ENCODE data around the gene PAX9.

Gene PAX9

GRCh38 chr14:36655963-36656686 is 5.5 kb upstream of the PAX9 start:
- no peak for DNase-seq

- DNase-seq = no peak
Measured at GRCh38 chr14:36656687-36657398, 4.8 kb upstream of the PAX9 start.

- no peak for DNase-seq
Measured at GRCh38 chr14:36657399-36658122, 4.1 kb upstream of the PAX9 start.

DNA sequence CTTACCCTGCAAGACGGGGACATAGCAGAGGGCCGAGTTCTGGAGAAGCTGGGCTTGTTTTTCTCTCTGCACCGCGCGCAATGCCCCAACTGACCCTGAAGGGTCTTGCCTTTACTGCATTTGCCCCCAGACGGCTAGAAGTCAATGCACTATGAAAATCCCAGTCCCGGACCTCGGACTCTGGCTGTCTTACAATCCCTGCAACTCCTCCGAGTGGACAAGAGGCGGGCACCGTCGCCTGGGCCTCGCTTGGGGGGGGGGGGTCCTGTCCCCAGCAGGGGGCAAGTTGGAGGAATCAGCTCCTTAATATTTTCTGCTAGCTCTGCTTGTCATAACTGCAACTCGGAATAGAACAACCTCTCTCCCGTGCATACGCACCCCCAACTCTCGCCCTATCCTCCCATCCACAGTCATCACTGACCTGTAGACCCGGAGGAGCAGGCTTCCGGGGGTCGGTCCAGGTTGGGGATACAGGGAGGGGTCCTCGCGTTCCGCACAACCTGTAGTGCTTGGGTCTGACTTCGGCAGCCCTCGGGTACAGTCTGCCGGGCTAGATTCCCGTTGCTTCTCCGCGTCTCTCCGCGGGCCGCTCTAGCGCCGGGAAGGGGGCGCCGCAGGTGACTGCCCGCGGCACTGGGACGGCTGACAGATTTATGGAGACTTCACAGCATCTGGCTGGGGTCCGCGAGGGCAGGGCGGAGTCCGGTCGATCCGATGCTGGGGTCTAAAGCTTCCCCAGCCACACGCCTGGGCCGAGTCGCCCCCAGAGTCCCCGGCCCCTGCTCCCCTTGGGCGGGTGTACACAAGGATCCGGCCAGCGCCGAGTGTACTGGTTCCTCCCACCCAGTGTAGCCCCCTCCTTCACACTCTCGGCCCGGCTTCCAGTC is 3.3 kb upstream of the PAX9 start:
- DNase-seq = no peak

GRCh38 chr14:36659010-36659821 is 2.4 kb upstream of the PAX9 start:
- no peak for DNase-seq

DNA sequence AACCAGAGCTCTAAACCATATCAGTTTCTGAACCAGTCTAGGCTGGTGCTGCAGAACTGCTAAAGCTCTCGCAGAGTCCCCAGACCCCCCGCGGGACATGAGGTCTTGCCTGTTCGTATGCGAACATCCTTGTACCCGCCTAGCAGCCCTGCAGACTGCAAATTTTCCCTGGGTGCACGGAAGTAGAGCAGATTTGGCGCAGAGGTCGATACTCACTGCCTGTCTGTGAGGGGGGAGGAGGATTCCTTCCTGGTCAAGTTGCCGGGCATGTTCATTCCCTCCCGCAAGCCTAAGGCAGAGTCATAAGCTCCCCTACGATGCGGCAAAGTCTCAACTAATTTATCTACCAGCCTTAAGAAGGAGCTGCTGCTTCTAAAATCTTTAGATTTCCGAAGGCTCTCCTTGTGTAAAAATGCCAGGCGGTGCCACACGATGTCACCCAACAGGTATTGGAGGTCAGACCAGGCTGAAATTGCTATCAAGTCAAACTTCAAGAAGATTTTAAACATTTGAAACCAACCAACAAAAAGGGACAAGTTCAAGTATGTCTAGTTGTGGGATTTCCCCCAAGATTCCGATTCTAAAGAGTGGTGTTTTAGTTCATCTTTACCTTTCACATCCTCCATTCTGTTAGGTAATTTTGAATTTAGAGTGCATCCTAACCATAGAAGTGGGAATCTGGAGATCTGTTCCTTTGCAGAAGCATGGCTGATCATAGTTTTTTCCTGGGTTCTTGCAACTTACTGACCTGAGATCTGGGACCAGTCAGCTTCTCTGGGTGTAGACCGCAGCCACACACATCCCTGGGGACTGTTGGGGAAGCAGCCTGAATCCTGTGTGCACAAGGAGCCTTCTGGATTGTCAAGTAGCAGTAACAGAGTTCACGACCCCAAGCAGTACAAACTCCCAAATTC is 1.6 kb upstream of the PAX9 start:
- no peak for DNase-seq

DNA sequence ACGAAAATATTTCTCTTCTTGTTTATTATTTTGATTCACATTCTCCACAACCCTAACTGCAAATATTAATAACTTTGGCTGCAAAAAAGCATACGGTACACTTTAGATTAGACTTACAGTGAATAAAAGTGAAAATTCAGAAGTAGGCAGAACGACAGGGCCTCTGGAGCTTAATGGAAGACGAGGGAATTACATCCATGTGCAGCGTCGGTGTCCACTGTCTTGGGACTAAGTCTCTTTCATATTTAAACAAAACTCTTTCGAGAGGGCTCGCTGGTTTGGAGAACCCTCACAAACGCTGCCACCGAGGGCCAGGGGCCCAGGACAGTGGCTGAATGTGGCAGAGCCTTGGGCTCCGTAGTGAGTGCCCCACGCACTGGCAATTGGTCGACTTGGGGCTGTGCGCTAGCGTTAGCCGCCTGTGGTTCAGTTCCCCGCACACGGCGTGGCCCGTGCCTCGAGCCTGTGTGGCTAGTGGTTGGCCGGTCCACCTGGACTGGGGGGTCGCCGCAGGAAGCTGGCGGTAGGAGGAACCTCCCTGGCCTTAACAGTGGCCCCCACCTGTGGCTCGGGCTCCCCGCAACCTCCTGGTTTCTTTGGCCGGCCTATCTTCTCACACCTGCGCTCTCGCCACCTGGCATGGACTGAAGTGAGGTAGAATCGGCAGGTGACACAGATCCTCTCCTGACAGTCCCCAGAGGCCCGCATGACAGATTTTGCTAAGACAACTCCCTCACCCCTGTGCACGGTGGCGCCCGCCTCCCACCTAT is 739 bp upstream of the PAX9 start:
- DNase-seq = no peak

- DNase-seq = no peak
Measured at GRCh38 chr14:36662258-36662542, 540 bp downstream of the PAX9 start.

DNA sequence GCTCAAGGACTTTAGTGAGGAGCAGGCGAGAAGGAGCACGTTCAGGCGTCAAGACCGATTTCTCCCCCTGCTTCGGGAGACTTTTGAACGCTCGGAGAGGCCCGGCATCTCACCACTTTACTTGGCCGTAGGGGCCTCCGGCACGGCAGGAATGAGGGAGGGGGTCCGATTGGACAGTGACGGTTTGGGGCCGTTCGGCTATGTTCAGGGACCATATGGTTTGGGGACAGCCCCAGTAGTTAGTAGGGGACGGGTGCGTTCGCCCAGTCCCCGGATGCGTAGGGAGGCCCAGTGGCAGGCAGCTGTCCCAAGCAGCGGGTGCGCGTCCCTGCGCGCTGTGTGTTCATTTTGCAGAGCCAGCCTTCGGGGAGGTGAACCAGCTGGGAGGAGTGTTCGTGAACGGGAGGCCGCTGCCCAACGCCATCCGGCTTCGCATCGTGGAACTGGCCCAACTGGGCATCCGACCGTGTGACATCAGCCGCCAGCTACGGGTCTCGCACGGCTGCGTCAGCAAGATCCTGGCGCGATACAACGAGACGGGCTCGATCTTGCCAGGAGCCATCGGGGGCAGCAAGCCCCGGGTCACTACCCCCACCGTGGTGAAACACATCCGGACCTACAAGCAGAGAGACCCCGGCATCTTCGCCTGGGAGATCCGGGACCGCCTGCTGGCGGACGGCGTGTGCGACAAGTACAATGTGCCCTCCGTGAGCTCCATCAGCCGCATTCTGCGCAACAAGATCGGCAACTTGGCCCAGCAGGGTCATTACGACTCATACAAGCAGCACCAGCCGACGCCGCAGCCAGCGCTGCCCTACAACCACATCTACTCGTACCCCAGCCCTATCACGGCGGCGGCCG is 1.1 kb downstream of the PAX9 start:
- no peak for DNase-seq

DNA sequence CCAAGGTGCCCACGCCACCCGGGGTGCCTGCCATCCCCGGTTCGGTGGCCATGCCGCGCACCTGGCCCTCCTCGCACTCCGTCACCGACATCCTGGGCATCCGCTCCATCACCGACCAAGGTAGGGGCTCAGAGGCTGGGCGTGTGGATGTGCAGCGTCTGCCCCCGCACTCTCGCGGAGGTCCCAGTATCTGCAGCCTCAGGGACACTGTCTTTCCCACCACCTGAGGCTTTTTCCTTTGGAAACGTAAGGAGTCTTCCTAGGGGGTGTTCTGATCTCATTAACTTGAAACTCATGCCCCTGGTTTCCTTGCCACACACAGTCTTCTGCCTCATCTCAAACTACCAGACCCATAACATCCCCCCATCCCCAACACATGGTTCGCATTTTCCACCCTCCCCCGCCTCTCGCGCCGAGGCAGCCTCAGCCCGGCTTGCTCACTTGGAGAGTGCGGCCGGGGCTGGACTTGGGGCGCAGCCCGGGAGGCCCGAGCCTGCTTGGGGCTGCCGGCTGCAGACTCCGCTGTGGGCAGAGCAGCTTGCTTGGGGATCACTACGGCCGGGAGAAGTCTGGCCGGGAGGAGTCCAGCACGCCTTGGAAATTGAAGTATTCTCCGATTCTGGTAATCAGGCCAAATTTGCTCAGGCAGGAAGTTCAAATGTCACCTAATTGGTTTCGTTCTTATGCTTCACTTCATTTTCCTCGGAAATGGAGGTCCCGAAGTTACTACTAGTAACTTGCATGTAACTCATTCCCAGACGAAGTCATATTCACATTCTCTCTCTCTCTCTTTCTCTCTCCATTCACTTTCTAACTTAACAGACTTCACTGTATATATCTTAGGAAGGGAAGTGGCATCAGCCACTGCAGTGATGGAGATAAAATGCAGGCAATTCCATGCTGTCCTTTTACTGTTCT is 2.0 kb downstream of the PAX9 start:
- DNase-seq = no peak

- no peak for DNase-seq
Measured at GRCh38 chr14:36664322-36665193, 2.9 kb downstream of the PAX9 start.

- DNase-seq = no peak
Measured at GRCh38 chr14:36665887-36666415, 4.3 kb downstream of the PAX9 start.

DNA sequence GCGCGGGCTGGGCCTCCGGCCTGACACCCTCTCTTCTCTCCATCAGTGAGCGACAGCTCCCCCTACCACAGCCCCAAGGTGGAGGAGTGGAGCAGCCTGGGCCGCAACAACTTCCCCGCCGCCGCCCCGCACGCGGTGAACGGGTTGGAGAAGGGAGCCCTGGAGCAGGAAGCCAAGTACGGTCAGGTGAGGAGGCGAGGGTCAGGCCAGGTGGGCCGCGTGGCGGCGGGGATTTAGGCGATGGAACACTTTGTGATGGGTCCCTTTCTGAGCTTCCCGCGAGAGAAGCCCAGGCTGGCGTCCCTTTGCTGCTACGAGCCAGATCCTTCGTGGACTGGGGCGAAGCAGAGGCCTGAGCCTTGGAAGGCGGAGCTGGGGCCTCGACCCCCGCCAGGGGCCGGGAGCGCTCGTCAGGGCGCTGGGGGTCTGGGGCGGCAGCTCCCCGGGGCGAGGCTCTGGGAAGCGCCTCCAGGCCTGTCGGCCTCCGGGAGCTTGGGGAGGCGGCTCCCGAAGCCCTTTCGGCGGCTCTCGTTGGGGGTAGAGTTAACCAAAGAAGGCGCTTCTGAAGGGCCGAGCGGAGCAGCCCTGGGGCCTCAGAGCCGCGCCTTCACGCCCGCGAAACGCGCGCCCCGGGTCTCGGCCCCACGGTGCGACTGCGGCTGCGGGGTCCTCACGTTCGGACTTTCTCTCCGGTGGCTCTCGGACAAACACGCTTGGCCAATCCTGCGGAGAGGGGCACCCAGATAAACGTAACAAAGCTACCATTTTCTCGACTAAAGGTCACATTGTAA is 5.0 kb downstream of the PAX9 start:
- no peak for DNase-seq

- DNase-seq = no peak
Measured at GRCh38 chr14:36667679-36668078, 6.0 kb downstream of the PAX9 start.

DNA sequence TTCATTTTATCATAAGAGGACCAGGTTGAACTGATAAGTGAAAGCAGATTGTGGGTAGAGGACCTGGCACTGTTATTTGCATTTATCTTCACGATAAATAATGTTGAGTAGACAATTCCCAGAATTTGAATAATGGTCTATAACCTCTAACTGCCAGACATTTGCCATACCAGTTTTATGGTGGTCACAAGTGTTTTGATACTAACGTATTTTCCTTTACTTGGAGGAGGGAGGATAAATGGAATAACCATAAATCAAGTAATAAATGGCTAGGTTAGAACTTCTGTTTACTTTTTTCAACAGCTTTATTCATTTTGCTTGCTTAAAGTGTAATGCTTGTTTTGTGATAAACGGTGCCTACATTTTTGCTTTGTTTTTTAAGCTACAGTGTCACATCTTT is 9.5 kb downstream of the PAX9 start:
- no peak for DNase-seq

DNA sequence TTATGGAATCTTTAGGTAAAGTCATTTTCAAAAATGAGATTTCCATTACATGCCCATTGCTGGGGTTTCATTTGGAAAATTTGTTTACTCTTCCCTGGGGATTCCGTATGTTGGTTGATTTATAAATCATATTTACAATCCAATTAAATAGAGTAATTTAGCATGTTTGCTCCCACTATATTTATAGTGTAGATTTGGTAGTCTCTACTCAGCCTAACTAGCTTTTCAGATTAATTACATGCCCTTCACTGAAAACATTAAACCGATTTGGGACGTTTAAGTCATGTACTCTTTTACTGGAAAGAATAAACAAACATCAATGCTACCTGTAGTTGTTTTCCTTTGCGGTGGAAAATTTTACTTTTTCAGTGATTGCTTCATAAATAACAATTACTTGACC is 10.4 kb downstream of the PAX9 start:
- DNase-seq = no peak

Measured in fibroblast of skin of back (primary cell).